HCT116 (cell line): Measurements from ENCODE around the gene FOXA2. TPM values are rescaled to one million over a fixed set of nuclear protein-coding genes. Genes with fewer than 3 reads are reported as not detected.

Source experiments
- ATAC-seq: fragments of 200-7000 bp; cut with Tn5 transposase; 2 replicates; pipeline ENCODE4 v1.9.1; 2020; ENCODE audit warnings: mild to moderate bottlenecking, moderate library complexity
- BruUV-seq: library from RNA; stranded (reverse); fragments of 400-500 nt; replicated peaks from 2 replicates; lab custom pipeline; 2021; lab: Mats Ljungman, UMichigan
- CTCF ChIA-PET: fragments of 300-600 bp; sonication (Branson Sonifier 250); formaldehyde crosslinking; loops from one replicate; lab custom pipeline; 2021; ENCODE audit warnings: antibody characterized with exemption; lab: Charles Lee
- POLR2A ChIA-PET: fragments of 300-600, 350-600 bp; sonication (Branson Sonifier 250); formaldehyde crosslinking; loops from one replicate; lab custom pipeline; 2021; ENCODE audit warnings: antibody characterized with exemption; lab: Charles Lee
- RAD21 ChIA-PET, 2 experiments: fragments of 300-600 bp; sonication (Branson Sonifier 250); formaldehyde crosslinking; loops; one replicate each; lab custom pipeline; 2023; ENCODE audit warnings: low total read pairs in 2 of 2; ENCODE audit not compliant: uncharacterized antibody in 2 of 2, unreplicated experiment in 2 of 2, low non-redundant PET in 1 of 2; lab: Charles Lee
- DNase-seq: peaks from one replicate; pipeline ENCODE4 v3.0.0-alpha.2; 2010; ENCODE audit warnings: low read depth, low spot score
- H2AFZ ChIP-seq: fragments of 200-600 bp; shearing (Covaris generic), sonication (generic); 2 replicates; pipeline ENCODE4 v1.6.1; 2017; ENCODE audit warnings: low read depth, mixed run types, mixed read lengths, antibody characterized with exemption, low read length; ENCODE audit not compliant: poor library complexity, severe bottlenecking
- H3K27ac ChIP-seq: 2 replicates; pipeline ENCODE4 v1.5.1; 2012; ENCODE audit warnings: low read depth, low read length
- H3K27me3 ChIP-seq: fragments of 200-600 bp; sonication (generic); 2 replicates; pipeline ENCODE4 v1.6.1; 2016; ENCODE audit warnings: mixed run types, low read length, mixed read lengths; ENCODE audit not compliant: insufficient read depth
- H3K36me3 ChIP-seq, 2 experiments: fragments of 200-500 bp in 1 of 2; fragments of 200-600 bp in 1 of 2; sonication (Bioruptor generic) in 1 of 2; sonication (generic) in 1 of 2; 2 replicates each; pipeline versions ENCODE4 v1.5.1 to v1.6.1; 2014 to 2016; ENCODE audit warnings: low read length in 2 of 2, inconsistent platforms in 1 of 2, mixed read lengths in 1 of 2, mixed run types in 1 of 2; ENCODE audit not compliant: insufficient read depth in 2 of 2, control insufficient read depth in 1 of 2
- H3K4me1 ChIP-seq, 2 experiments: fragments of 200-600 bp in 1 of 2; sonication (generic) in 1 of 2; 2 replicates each; pipeline versions ENCODE4 v1.5.1 to v1.6.1; 2012 to 2017; ENCODE audit warnings: low read length in 2 of 2, inconsistent platforms in 1 of 2, mild to moderate bottlenecking in 1 of 2, mixed read lengths in 1 of 2, mixed run types in 1 of 2, moderate library complexity in 1 of 2; ENCODE audit not compliant: insufficient read depth in 2 of 2, control insufficient read depth in 1 of 2
- H3K4me2 ChIP-seq: fragments of 200-600 bp; sonication (generic); 2 replicates; pipeline ENCODE4 v1.6.1; 2017; ENCODE audit warnings: mixed run types, low read length, mixed read lengths
- H3K4me3 ChIP-seq, 2 experiments: fragments of 200-600 bp in 1 of 2; sonication (generic) in 1 of 2; replicated peaks in 1 of 2; 2 replicates each; pipeline ENCODE4 v1.5.1; 2011 to 2016; ENCODE audit warnings: low read length in 2 of 2, control low read depth in 1 of 2, low read depth in 1 of 2, mild to moderate bottlenecking in 1 of 2, mixed read lengths in 1 of 2, mixed run types in 1 of 2
- H3K79me2 ChIP-seq: fragments of 200-600 bp; sonication (generic); 2 replicates; pipeline ENCODE4 v1.6.1; 2017; ENCODE audit warnings: mild to moderate bottlenecking, mixed run types, low read length, moderate library complexity, mixed read lengths; ENCODE audit not compliant: insufficient read depth
- H3K9ac ChIP-seq: fragments of 200-600 bp; sonication (generic); 2 replicates; pipeline ENCODE4 v1.6.1; 2016; ENCODE audit warnings: low read length, mixed read lengths
- H3K9me2 ChIP-seq: fragments of 200-600 bp; sonication (generic), shearing (Covaris generic); 2 replicates; pipeline ENCODE4 v1.6.1; 2017; ENCODE audit warnings: mixed run types, mild to moderate bottlenecking, moderate library complexity; ENCODE audit not compliant: insufficient read depth
- H3K9me3 ChIP-seq, 2 experiments: fragments of 200-500 bp in 1 of 2; fragments of 200-600 bp in 1 of 2; sonication (Bioruptor generic) in 1 of 2; sonication (generic) in 1 of 2; 2 replicates each; pipeline ENCODE4 v1.6.1; 2014 to 2017; ENCODE audit warnings: low read length in 2 of 2, mixed read lengths in 2 of 2, inconsistent platforms in 1 of 2, low read depth in 1 of 2, mild to moderate bottlenecking in 1 of 2, mixed run types in 1 of 2, moderate library complexity in 1 of 2; ENCODE audit not compliant: control insufficient read depth in 1 of 2, insufficient read depth in 1 of 2
- H4K20me1 ChIP-seq: fragments of 200-600 bp; sonication (generic), shearing (Covaris generic); 2 replicates; pipeline ENCODE4 v1.6.1; 2017; ENCODE audit warnings: mixed run types, mild to moderate bottlenecking, moderate library complexity; ENCODE audit not compliant: insufficient read depth
- CBX3 ChIP-seq: IDR thresholded peaks from 2 replicates; pipeline ENCODE4 v1.6.1; 2012; ENCODE audit warnings: low read depth
- ELF1 ChIP-seq: IDR thresholded peaks from 2 replicates; pipeline ENCODE4 v1.6.1; 2012; ENCODE audit warnings: low read depth, borderline replicate concordance
- FOSL1 ChIP-seq: IDR thresholded peaks from 2 replicates; pipeline ENCODE4 v1.6.1; 2012; ENCODE audit warnings: low read depth
- JUND ChIP-seq: IDR thresholded peaks from 2 replicates; pipeline ENCODE4 v1.6.1; 2012
- POLR2AphosphoS5 ChIP-seq: IDR thresholded peaks from 2 replicates; pipeline ENCODE4 v1.6.1; 2011; ENCODE audit warnings: mild to moderate bottlenecking, low read depth, low read length, moderate library complexity
- RAD21 ChIP-seq: IDR thresholded peaks from 2 replicates; pipeline ENCODE4 v1.6.1; 2012; ENCODE audit warnings: low read depth, mild to moderate bottlenecking
- SP1 ChIP-seq: IDR thresholded peaks from 2 replicates; pipeline ENCODE4 v1.6.1; 2012; ENCODE audit warnings: low read depth
- SRF ChIP-seq: IDR thresholded peaks from 2 replicates; pipeline ENCODE4 v1.6.1; 2012; ENCODE audit warnings: low read depth
- TCF7L2 ChIP-seq: IDR thresholded peaks from 2 replicates; pipeline ENCODE4 v1.7.0; 2011; ENCODE audit warnings: borderline replicate concordance, inconsistent platforms; ENCODE audit not compliant: insufficient read depth, insufficient read length; ENCODE audit errors: extremely low read depth
- YY1 ChIP-seq: IDR thresholded peaks from 2 replicates; pipeline ENCODE4 v1.6.1; 2011; ENCODE audit warnings: low read length, low read depth, moderate library complexity, mild to moderate bottlenecking; ENCODE audit not compliant: insufficient replicate concordance; ENCODE audit errors: extremely low read depth
- ZFX ChIP-seq: fragments of 450-650 bp; IDR thresholded peaks from 2 replicates; pipeline ENCODE4 v1.6.1; 2017
- intact Hi-C: fragments of 100-400 bp; cut with micrococcal nuclease; formaldehyde crosslinking; loops from 2 replicates; pipeline ENCODE4 v1.10.0; 2022
- total RNA-seq: library from RNA; stranded (reverse); gene quantifications from one replicate; pipeline ENCODE4 v1.2.1, GENCODE V29; 2021; ENCODE audit not compliant: unreplicated experiment
- TF ChIP-seq, protein P1 (sequence below): IDR thresholded peaks from 2 replicates; pipeline ENCODE4 v1.6.1; 2011; ENCODE audit warnings: mild to moderate bottlenecking, low read length, moderate library complexity; ENCODE audit not compliant: insufficient replicate concordance; ENCODE audit errors: extremely low read depth
- TF ChIP-seq, protein P2 (sequence below): IDR thresholded peaks from 2 replicates; pipeline ENCODE4 v1.6.1; 2012; ENCODE audit warnings: low read depth
- TF ChIP-seq, protein P3 (sequence below): IDR thresholded peaks from 2 replicates; pipeline ENCODE4 v1.6.1; 2012

The FOXA2 gene
- total RNA-seq, 1 experiment from 2014 or later, result 0.10 TPM

DNA sequence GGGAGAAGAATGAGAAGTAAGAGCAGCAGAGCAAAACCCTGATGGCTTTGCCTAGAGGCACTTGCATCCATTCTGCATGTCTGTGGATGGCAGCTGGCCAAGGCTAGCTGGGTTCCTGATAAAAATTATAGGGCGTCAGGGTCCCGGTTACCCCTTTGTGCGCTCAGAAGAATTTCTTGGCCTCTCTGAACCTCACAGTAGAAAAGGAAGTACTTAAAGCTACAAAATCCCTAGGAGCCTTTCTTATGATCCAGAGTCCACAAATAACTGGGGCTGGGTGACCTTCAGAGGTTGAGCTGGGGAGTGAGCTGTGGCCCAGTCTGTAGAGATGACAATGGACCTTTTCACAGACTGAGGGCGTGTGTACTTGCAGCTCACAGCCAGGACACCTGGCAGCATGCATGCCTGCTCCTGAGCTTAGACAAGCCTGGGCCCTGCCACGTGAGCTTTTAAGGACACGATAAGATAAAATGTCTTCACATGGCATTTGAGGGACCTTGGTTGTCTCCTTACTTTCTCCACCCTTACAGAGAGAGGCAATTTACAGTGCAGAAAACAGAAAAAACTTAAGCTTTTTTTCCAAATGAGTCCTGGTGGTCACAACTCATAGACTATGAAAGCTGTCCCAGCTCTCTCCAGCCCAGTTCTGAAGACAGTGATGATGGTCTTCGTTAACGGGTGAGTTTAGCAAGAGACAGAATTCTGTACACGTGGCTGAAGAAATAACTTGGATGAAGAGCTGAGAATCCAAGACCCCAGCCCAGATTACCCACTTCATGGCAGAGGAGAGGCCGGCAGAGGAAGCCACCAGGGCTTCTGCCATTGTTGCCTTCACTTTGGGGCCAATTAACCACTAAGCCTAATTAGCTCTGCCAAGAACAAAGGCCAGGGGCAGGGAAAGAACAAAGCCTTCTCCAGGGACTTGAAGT, 50.3 kb downstream of the FOXA2 start:
- no peak for DNase-seq
- ATAC-seq, result no peak
- H3K27ac ChIP-seq, result no peak overlapping the region
- no TSS peak for BruUV-seq
- no peak for TF ChIP-seq RAD21
- POLR2A ChIA-PET, result no interaction called here
- H3K79me2 ChIP-seq, result no peaks in the 10 kb centered on the region
- no peaks in the 10 kb centered on the region for H3K4me1 ChIP-seq
- CTCF ChIA-PET, result no interaction called here
- no peak overlapping the region for H3K4me3 ChIP-seq
- H3K36me3 ChIP-seq, result no peaks in the 10 kb centered on the region
- no peak overlapping the region for H2AFZ ChIP-seq
- no peak overlapping the region for H3K4me2 ChIP-seq
- H3K9me3 ChIP-seq, result no peaks in the 10 kb centered on the region
- H3K27me3 ChIP-seq, result no peaks in the 10 kb centered on the region
- no peak overlapping the region for H3K9ac ChIP-seq
- RAD21 ChIA-PET, result no interaction called here
- no peaks in the 10 kb centered on the region for H3K9me2 ChIP-seq
- intact Hi-C loops, result no loop called here
- H4K20me1 ChIP-seq, result no peaks in the 10 kb centered on the region

DNA sequence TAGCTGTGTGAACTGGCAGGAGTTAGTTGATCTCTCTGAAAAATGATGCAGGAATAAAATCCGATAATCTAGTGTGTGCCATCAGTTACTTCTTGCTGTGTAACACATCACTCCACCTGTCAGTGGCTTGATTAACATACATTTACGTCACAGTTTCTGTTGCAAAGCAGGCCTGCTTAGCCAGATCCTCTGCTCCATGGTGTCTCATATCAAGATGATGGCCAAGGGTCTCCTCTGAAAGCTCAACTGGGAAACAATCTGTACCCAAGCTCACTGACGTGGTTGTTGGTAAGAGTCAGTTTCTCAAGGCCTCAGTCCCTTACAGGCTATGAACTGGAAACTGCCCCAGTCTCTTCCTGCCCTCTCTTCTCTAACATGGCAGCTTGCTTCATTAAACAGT, 51.8 kb downstream of the FOXA2 start:
- H2AFZ ChIP-seq, result no peak overlapping the region
- H3K4me1 ChIP-seq, result no peaks in the 10 kb centered on the region
- ChIA-PET POLR2A (no interaction called here), RAD21 (interaction anchor here in 1 of 2 experiments (0.6 kb wide), 1 partner anchor 150 kb away, joined by 3 read pairs; no protein-coding TSS in a partner anchor), CTCF (no interaction called here)
- no peaks in the 10 kb centered on the region for H3K9me3 ChIP-seq
- no peak overlapping the region for H3K9ac ChIP-seq
- no peaks in the 10 kb centered on the region for H4K20me1 ChIP-seq
- intact Hi-C loops, result no loop called here
- H3K27me3 ChIP-seq, result no peaks in the 10 kb centered on the region
- H3K9me2 ChIP-seq, result no peaks in the 10 kb centered on the region
- BruUV-seq, result no TSS peak
- H3K79me2 ChIP-seq, result no peaks in the 10 kb centered on the region
- no peak for ATAC-seq
- H3K36me3 ChIP-seq, result no peaks in the 10 kb centered on the region
- DNase-seq, result no peak
- no peak overlapping the region for H3K27ac ChIP-seq
- no peak overlapping the region for H3K4me3 ChIP-seq
- H3K4me2 ChIP-seq, result no peak overlapping the region
- TF ChIP-seq SRF (no peak), FOSL1 (no peak), ELF1 (no peak), YY1 (no peak), CBX3 (no peak), RAD21 (no peak), JUND (no peak), TCF7L2 (no peak), POLR2AphosphoS5 (no peak), SP1 (no peak), ZFX (no peak)
- TF ChIP-seq, protein P1, sequence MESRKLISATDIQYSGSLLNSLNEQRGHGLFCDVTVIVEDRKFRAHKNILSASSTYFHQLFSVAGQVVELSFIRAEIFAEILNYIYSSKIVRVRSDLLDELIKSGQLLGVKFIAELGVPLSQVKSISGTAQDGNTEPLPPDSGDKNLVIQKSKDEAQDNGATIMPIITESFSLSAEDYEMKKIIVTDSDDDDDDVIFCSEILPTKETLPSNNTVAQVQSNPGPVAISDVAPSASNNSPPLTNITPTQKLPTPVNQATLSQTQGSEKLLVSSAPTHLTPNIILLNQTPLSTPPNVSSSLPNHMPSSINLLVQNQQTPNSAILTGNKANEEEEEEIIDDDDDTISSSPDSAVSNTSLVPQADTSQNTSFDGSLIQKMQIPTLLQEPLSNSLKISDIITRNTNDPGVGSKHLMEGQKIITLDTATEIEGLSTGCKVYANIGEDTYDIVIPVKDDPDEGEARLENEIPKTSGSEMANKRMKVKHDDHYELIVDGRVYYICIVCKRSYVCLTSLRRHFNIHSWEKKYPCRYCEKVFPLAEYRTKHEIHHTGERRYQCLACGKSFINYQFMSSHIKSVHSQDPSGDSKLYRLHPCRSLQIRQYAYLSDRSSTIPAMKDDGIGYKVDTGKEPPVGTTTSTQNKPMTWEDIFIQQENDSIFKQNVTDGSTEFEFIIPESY, result no peak
- TF ChIP-seq, protein P2, sequence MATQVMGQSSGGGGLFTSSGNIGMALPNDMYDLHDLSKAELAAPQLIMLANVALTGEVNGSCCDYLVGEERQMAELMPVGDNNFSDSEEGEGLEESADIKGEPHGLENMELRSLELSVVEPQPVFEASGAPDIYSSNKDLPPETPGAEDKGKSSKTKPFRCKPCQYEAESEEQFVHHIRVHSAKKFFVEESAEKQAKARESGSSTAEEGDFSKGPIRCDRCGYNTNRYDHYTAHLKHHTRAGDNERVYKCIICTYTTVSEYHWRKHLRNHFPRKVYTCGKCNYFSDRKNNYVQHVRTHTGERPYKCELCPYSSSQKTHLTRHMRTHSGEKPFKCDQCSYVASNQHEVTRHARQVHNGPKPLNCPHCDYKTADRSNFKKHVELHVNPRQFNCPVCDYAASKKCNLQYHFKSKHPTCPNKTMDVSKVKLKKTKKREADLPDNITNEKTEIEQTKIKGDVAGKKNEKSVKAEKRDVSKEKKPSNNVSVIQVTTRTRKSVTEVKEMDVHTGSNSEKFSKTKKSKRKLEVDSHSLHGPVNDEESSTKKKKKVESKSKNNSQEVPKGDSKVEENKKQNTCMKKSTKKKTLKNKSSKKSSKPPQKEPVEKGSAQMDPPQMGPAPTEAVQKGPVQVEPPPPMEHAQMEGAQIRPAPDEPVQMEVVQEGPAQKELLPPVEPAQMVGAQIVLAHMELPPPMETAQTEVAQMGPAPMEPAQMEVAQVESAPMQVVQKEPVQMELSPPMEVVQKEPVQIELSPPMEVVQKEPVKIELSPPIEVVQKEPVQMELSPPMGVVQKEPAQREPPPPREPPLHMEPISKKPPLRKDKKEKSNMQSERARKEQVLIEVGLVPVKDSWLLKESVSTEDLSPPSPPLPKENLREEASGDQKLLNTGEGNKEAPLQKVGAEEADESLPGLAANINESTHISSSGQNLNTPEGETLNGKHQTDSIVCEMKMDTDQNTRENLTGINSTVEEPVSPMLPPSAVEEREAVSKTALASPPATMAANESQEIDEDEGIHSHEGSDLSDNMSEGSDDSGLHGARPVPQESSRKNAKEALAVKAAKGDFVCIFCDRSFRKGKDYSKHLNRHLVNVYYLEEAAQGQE, result no peak
- TF ChIP-seq, protein P3, sequence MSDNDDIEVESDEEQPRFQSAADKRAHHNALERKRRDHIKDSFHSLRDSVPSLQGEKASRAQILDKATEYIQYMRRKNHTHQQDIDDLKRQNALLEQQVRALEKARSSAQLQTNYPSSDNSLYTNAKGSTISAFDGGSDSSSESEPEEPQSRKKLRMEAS, result no peak
